ENCODE measurements around the gene DSCAML1. TPM values are rescaled to one million over a fixed set of nuclear protein-coding genes. Genes with fewer than 3 reads are reported as not detected.

Gene DSCAML1
- total and polyA plus RNA-seq, 10 of the 15 experiments (the other 5 are each of a cell fraction or from before 2014, with no cell fraction given): 0.03 to 0.18 (median 0.06) TPM; not detected in 1

DNA sequence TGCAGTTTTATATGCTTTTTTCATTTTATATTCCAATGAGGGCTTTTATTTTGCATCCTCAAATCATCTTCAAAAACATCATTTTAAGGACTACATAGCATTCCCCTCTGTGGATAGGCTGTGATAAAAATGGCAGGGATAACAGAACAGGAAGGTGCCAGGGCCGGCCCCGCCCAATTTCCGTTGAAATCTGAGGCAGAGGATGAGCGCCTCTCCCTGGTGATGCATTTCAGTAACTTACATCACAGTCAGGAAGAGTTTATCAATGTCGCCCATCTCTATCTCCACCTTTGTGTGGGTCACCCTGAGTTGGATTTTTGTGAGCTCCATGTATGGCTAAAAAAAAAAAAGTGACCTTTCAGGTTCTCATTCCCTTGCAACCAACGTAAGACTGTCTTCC, 201.6 kb downstream of the DSCAML1 start:
- POLR2A ChIA-PET: no interaction called here
- Histone ChIP-seq H4K20me1 (ENCODE audit: control insufficient read depth, insufficient read depth) (no peaks in the 10 kb centered on the region), H3K36me3 (ENCODE audit: control insufficient read depth in 2 of 2, insufficient read depth in 2 of 2, low read length in 1 of 2) (no peaks in the 10 kb centered on the region), H3K4me3 (no peak overlapping the region), H3K4me1 (ENCODE audit: control insufficient read depth, insufficient read depth, low read length) (no peaks in the 10 kb centered on the region), H3K27me3 (replicated peaks in 1 of 2; ENCODE audit: control insufficient read depth in 2 of 2, insufficient read depth in 2 of 2, low read length in 1 of 2) (peaks cover 2 to 3% of the 10 kb centered on the region in 2 experiments), H3K9ac (ENCODE audit: control insufficient read depth, insufficient read depth, low read length) (no peak overlapping the region), H3K79me2 (ENCODE audit: control insufficient read depth, insufficient read depth, low read length) (no peaks in the 10 kb centered on the region), H3K9me3 (replicated peaks; ENCODE audit: control insufficient read depth, insufficient read depth, low read length) (no peaks in the 10 kb centered on the region), H3K27ac (ENCODE audit: control insufficient read depth, insufficient read depth) (no peak overlapping the region), H3K4me2 (ENCODE audit: control insufficient read depth, insufficient read depth) (no peak overlapping the region), H2AFZ (ENCODE audit: control insufficient read depth, low read depth, low read length) (no peak overlapping the region)
- ATAC-seq (no peak), DNase-seq (ENCODE audit: low read depth, low spot score) (no peak), FAIRE-seq (no peak)
- CTCF ChIA-PET: interaction anchor here (0.7 to 1.1 kb wide), 3 partner anchors 22 to 171 kb away, joined by 3 to 6 read pairs (median 4); no protein-coding TSS in a partner anchor
- WGBS (ENCODE audit: insufficient coverage, insufficient replicate concordance, low lambda C conversion rate, missing lambda C conversion rate): 1% methylated on average over 6 of the region's 6 CpGs
- no TSS peak for BruUV-seq (replicated peaks)
- SMC1A ChIA-PET (ENCODE audit: uncharacterized antibody, unreplicated experiment): interaction anchor here (0.7 to 1.0 kb wide), 2 partner anchors 23 to 222 kb away, joined by 3 read pairs; no protein-coding TSS in a partner anchor
- RAD21 ChIA-PET (ENCODE audit: unreplicated experiment): interaction anchor here (1.1 kb wide), 1 partner anchor 169 kb away, joined by 3 read pairs; no protein-coding TSS in a partner anchor
- intact Hi-C loops (cut with micrococcal nuclease; ENCODE audit: unreplicated experiment) (no loop called here), in situ Hi-C loops (cut with MboI) (no loop called here)
- TF ChIP-seq KDM1A (IDR thresholded peaks at IDR 0.05; ENCODE audit: borderline replicate concordance) (no peak), MEF2A (IDR thresholded peaks at IDR 0.05; ENCODE audit: insufficient read depth, low read depth, low read length) (no peak), PML (IDR thresholded peaks at IDR 0.05; ENCODE audit: low read length) (no peak)
- TF ChIP-seq, protein P1, sequence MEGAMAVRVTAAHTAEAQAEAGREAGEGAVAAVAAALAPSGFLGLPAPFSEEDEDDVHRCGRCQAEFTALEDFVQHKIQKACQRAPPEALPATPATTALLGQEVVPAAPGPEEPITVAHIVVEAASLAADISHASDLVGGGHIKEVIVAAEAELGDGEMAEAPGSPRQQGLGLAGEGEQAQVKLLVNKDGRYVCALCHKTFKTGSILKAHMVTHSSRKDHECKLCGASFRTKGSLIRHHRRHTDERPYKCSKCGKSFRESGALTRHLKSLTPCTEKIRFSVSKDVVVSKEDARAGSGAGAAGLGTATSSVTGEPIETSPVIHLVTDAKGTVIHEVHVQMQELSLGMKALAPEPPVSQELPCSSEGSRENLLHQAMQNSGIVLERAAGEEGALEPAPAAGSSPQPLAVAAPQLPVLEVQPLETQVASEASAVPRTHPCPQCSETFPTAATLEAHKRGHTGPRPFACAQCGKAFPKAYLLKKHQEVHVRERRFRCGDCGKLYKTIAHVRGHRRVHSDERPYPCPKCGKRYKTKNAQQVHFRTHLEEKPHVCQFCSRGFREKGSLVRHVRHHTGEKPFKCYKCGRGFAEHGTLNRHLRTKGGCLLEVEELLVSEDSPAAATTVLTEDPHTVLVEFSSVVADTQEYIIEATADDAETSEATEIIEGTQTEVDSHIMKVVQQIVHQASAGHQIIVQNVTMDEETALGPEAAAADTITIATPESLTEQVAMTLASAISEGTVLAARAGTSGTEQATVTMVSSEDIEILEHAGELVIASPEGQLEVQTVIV (IDR thresholded peaks at IDR 0.05; ENCODE audit: borderline replicate concordance, partially characterized antibody): no peak
- TF ChIP-seq, protein P2, sequence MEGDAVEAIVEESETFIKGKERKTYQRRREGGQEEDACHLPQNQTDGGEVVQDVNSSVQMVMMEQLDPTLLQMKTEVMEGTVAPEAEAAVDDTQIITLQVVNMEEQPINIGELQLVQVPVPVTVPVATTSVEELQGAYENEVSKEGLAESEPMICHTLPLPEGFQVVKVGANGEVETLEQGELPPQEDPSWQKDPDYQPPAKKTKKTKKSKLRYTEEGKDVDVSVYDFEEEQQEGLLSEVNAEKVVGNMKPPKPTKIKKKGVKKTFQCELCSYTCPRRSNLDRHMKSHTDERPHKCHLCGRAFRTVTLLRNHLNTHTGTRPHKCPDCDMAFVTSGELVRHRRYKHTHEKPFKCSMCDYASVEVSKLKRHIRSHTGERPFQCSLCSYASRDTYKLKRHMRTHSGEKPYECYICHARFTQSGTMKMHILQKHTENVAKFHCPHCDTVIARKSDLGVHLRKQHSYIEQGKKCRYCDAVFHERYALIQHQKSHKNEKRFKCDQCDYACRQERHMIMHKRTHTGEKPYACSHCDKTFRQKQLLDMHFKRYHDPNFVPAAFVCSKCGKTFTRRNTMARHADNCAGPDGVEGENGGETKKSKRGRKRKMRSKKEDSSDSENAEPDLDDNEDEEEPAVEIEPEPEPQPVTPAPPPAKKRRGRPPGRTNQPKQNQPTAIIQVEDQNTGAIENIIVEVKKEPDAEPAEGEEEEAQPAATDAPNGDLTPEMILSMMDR (IDR thresholded peaks at IDR 0.05 in 2 of 3, conservative IDR thresholded peaks at IDR 0.05 in 1 of 3; ENCODE audit: control insufficient read depth in 2 of 3, extremely low read depth in 1 of 3, insufficient read depth in 1 of 3, low read depth in 3 of 3, low read length in 3 of 3): peak in 1 of 3 experiments; percentile 23; a peak in 1 of 6 replicates
- TF ChIP-seq, protein P3, sequence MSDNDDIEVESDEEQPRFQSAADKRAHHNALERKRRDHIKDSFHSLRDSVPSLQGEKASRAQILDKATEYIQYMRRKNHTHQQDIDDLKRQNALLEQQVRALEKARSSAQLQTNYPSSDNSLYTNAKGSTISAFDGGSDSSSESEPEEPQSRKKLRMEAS (IDR thresholded peaks at IDR 0.05; ENCODE audit: low read depth, low read length): no peak

All from GM12878 (cell line).